A673 (cell line): ENCODE measurements around the gene ALOX15. TPM values are rescaled to one million over a fixed set of nuclear protein-coding genes. Genes with fewer than 3 reads are reported as not detected.

Experiments used
- BruUV-seq: library from RNA; stranded (reverse); fragments of 400-500 nt; replicated peaks from 2 replicates; lab custom pipeline; 2021; lab: Mats Ljungman, UMichigan
- CTCF ChIA-PET: fragments of 300-600 bp; sonication (Branson Sonifier 250); formaldehyde crosslinking; loops from one replicate; lab custom pipeline; 2022; ENCODE audit warnings: antibody characterized with exemption; lab: Charles Lee
- POLR2A ChIA-PET: fragments of 300-600 bp; sonication (Branson Sonifier 250); formaldehyde crosslinking; loops from one replicate; lab custom pipeline; 2022; ENCODE audit warnings: antibody characterized with exemption; ENCODE audit not compliant: low non-redundant PET; lab: Charles Lee
- DNase-seq: peaks from one replicate; pipeline ENCODE4 v3.0.0-alpha.2; 2015; ENCODE audit warnings: low spot score
- H3K27ac ChIP-seq: fragments of 200-600 bp; sonication (generic); 2 replicates; pipeline ENCODE4 v1.5.1; 2016; ENCODE audit warnings: mixed run types, low read depth, mild to moderate bottlenecking, mixed read lengths, antibody characterized with exemption, low read length; ENCODE audit not compliant: poor library complexity, severe bottlenecking
- H3K27me3 ChIP-seq: fragments of 200-600 bp; sonication (generic); replicated peaks from 2 replicates; pipeline ENCODE4 v1.6.1; 2017; ENCODE audit warnings: mixed run types, low read depth, mild to moderate bottlenecking, mixed read lengths, antibody characterized with exemption, low read length; ENCODE audit not compliant: insufficient read depth, poor library complexity
- H3K36me3 ChIP-seq: fragments of 200-600 bp; sonication (generic); 2 replicates; pipeline ENCODE4 v1.6.1; 2016; ENCODE audit warnings: mixed run types, mild to moderate bottlenecking, mixed read lengths, antibody characterized with exemption, low read length; ENCODE audit not compliant: insufficient read depth, poor library complexity, severe bottlenecking
- H3K4me1 ChIP-seq: fragments of 200-600 bp; sonication (generic); 2 replicates; pipeline ENCODE4 v1.6.1; 2017; ENCODE audit warnings: mixed run types, mild to moderate bottlenecking, mixed read lengths, antibody characterized with exemption, low read length; ENCODE audit not compliant: insufficient read depth, poor library complexity, severe bottlenecking
- H3K4me3 ChIP-seq: fragments of 200-600 bp; sonication (generic); 2 replicates; pipeline ENCODE4 v1.5.1; 2016; ENCODE audit warnings: low read depth, mixed run types, mild to moderate bottlenecking, mixed read lengths, low read length; ENCODE audit not compliant: poor library complexity, severe bottlenecking
- H3K9me3 ChIP-seq: fragments of 200-600 bp; sonication (generic); 2 replicates; pipeline ENCODE4 v1.6.1; 2016; ENCODE audit warnings: mixed run types, low read depth, mild to moderate bottlenecking, mixed read lengths, antibody characterized with exemption, low read length; ENCODE audit not compliant: poor library complexity, severe bottlenecking
- CTCF ChIP-seq: fragments of 300-800, 200-600 bp; sonication (generic); conservative IDR thresholded peaks from 2 replicates; pipeline ENCODE4 v1.5.1; 2017; ENCODE audit warnings: low read depth, mild to moderate bottlenecking, antibody characterized with exemption, low read length, moderate library complexity, mixed read lengths
- EZH2 ChIP-seq: fragments of 200-600 bp; sonication (generic); IDR thresholded peaks from 2 replicates; pipeline ENCODE4 v1.6.1; 2017; ENCODE audit warnings: borderline replicate concordance, low read depth, mild to moderate bottlenecking, mixed read lengths, antibody characterized with exemption, low read length; ENCODE audit not compliant: poor library complexity, severe bottlenecking
- intact Hi-C: fragments of 100-400 bp; cut with micrococcal nuclease; formaldehyde crosslinking; loops from one replicate; pipeline ENCODE4 v1.10.0; 2022; ENCODE audit not compliant: unreplicated experiment
- total RNA-seq: library from RNA; stranded (reverse); gene quantifications from 2 replicates; pipeline ENCODE4 v1.2.3, GENCODE V29; 2021

ALOX15 gene
- total RNA-seq, 1 experiment from 2014 or later: not detected

- no peak for TF ChIP-seq CTCF
- no peak for TF ChIP-seq EZH2
- intact Hi-C loops: no loop called here
- no peak for DNase-seq
- Histone ChIP-seq H3K4me3 (peak overlapping the region; percentile 48), H3K27ac (no peak overlapping the region), H3K36me3 (no peaks in the 10 kb centered on the region), H3K4me1 (no peaks in the 10 kb centered on the region), H3K9me3 (no peaks in the 10 kb centered on the region), H3K27me3 (peaks cover 40% of the 10 kb centered on the region)
- ChIA-PET POLR2A (no interaction called here), CTCF (no interaction called here)
- BruUV-seq: no TSS peak
Observed at GRCh38 chr17:4584917-4585637, 56.4 kb downstream of the ALOX15 start.

DNA sequence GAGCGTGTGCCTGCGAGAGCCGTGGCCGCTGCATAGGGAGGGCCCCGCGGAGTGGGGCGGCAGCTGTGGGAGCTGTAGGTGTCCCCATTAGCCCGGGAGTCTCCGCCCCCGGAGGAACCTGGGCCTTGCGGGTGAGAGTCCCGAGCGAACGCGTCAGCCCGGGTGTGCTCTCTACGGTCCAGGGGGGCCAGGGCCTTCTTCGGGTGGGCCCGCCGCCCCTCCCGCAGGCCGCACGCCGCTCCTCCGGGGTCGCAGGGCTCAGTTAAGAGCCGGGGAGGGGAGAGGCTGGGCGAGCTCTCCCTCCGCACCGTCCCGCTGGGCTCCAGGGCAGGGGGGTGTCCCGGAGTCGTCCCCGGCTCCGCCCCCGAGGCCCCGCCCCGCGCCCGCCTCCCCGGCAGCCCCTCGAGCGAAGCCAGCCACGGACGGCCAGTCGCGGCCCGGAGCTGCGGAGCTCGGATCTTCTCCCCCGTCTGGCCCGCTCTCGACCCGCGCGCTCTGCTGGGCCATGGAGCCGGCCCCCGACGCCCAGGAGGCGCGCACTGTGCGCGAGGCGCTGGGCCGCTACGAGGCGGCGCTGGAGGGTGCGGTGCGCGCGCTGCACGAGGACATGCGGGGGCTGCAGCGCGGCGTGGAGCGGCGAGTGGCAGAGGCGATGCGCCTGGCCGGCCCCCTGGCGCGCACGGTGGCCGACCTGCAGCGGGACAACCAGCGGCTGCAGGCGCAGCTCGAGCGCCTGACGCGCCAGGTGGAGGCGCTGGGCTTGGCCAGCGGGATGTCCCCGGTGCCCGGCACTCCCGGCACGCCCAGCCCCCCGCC lies 57.2 kb downstream of the ALOX15 start, which contains the start of gene SMTNL2:
TSS of gene SMTNL2 (plus strand) at position 429 of the 816 bp plus-strand sequence. CDS start at position 506, 77 bp downstream.
- H3K27me3 ChIP-seq: peaks cover 40% of the 10 kb centered on the region
- BruUV-seq: no TSS peak
- CTCF ChIA-PET: no interaction called here

GRCh38 chr17:4583782-4584100 lies 57.7 kb downstream of the ALOX15 start:
- peak; percentile 73 for DNase-seq
- intact Hi-C loops: no loop called here

More for the DNA sequence above, 57.2 kb downstream of the ALOX15 start, which contains the start of gene SMTNL2:
- no peaks in the 10 kb centered on the region for H3K4me1 ChIP-seq
- no peaks in the 10 kb centered on the region for H3K9me3 ChIP-seq
- POLR2A ChIA-PET: no interaction called here
- H3K4me3 ChIP-seq: peak within 1 kb of the TSS; percentile 48
- no peak within 1 kb of the TSS for H3K27ac ChIP-seq
- H3K36me3 ChIP-seq: no peaks in the 10 kb centered on the region
- peak; percentile 22 for DNase-seq
- TF ChIP-seq EZH2 (no peak), CTCF (no peak; the same call in 1 of the 2 replicates)
- intact Hi-C loops: no loop called here

More at GRCh38 chr17:4583782-4584100, 57.7 kb downstream of the ALOX15 start:
- Histone ChIP-seq H3K4me3 (peak overlapping the region; percentile 48), H3K9me3 (no peaks in the 10 kb centered on the region), H3K27ac (no peak overlapping the region), H3K4me1 (no peaks in the 10 kb centered on the region), H3K27me3 (peaks cover 40% of the 10 kb centered on the region), H3K36me3 (no peaks in the 10 kb centered on the region)
- no TSS peak for BruUV-seq
- CTCF ChIA-PET: interaction anchor here (0.6 kb wide), 1 partner anchor 520 kb away, joined by 3 read pairs; no protein-coding TSS in a partner anchor
- TF ChIP-seq EZH2 (no peak), CTCF (peak; percentile 53)
- POLR2A ChIA-PET: no interaction called here
